Kidney (tissue), 22 donors: ENCODE measurements around the gene KLHL14. TPM values are rescaled to one million over a fixed set of nuclear protein-coding genes. Genes with fewer than 3 reads are reported as not detected.
A peak's percentile ranks its signal among the peaks of the same experiment; 100 is the strongest.

ENCODE experiments used
- DNase-seq, 5 donors: peaks; one replicate each; pipeline ENCODE4 v3.0.0-alpha.2; 2013 to 2020
- FAIRE-seq: peaks from 2 replicates; lab custom pipeline; 2012; peaks lifted over from hg19 to GRCh38; lab: Jason Lieb, UNC
- H3K27ac ChIP-seq, 2 donors: one replicate each; pipeline ENCODE4 v1.7.0; 2013; ENCODE audit warnings: low read depth in 2 of 2, low read length in 2 of 2, inconsistent platforms in 1 of 2
- H3K27me3 ChIP-seq: one replicate; pipeline ENCODE4 v1.7.1; 2013; ENCODE audit warnings: low read length, inconsistent platforms; ENCODE audit not compliant: control insufficient read depth, insufficient read depth
- H3K36me3 ChIP-seq, 3 donors: one replicate each; pipeline versions ENCODE4 v1.7.0 to v1.7.1; 2013; ENCODE audit warnings: low read length in 3 of 3, control low read depth in 1 of 3, inconsistent platforms in 1 of 3; ENCODE audit not compliant: insufficient read depth in 3 of 3, control insufficient read depth in 2 of 3
- H3K4me1 ChIP-seq, 3 donors: one replicate each; pipeline versions ENCODE4 v1.7.0 to v1.7.1; 2013; ENCODE audit warnings: low read length in 3 of 3, inconsistent platforms in 1 of 3, low read depth in 1 of 3; ENCODE audit not compliant: control insufficient read depth in 2 of 3, insufficient read depth in 2 of 3
- H3K4me3 ChIP-seq, 3 donors: one replicate each; pipeline versions ENCODE4 v1.7.0 to v1.8.1; 2013; ENCODE audit warnings: low read length in 3 of 3, control low read depth in 1 of 3, inconsistent platforms in 1 of 3
- H3K9ac ChIP-seq, 3 donors: one replicate each; pipeline versions ENCODE4 v1.7.0 to v1.7.1; 2013; ENCODE audit warnings: low read length in 3 of 3, control low read depth in 1 of 3, inconsistent platforms in 1 of 3
- H3K9me3 ChIP-seq, 3 donors: one replicate each; pipeline versions ENCODE4 v1.7.0 to v1.7.1; 2013; ENCODE audit warnings: low read length in 3 of 3, control low read depth in 1 of 3, inconsistent platforms in 1 of 3; ENCODE audit not compliant: control insufficient read depth in 2 of 3, insufficient read depth in 1 of 3
- intact Hi-C: fragments of 100-400 bp; cut with DNase I; formaldehyde crosslinking; loops from one replicate; pipeline ENCODE4 v1.11.1; 2022
- long read RNA-seq, 10 donors: library from polyadenylated mRNA in 1 of 10; unstranded in 1 of 10; transcript quantifications; one replicate each; pipeline ENCODE4 v2.0.0 and lab custom pipeline, GENCODE V29; 2021 to 2026
- polyA plus RNA-seq: library from polyadenylated mRNA; stranded (reverse); fragments of 350-450 nt; fragmentation: Illumina TruSeq; extraction: RNeasy Lipid Tissue Mini Kit (QIAGEN cat#74804); gene quantifications from one replicate; pipeline ENCODE4 v1.2.3, GENCODE V29; 2014; ENCODE audit warnings: low read depth, low replicate concordance; ENCODE audit not compliant: insufficient read depth
- total RNA-seq: library from RNA; stranded (reverse); fragmentation: NEBNext Ultra II Directional; extraction: Animal tissue kit (Norgen Biotek cat#: 25700); gene quantifications from one replicate; pipeline ENCODE4 v1.2.1, GENCODE V29; 2021
- TF ChIP-seq, protein P1 (sequence below): IDR thresholded peaks from 3 replicates; pipeline ENCODE4 v1.5.1; 2012; ENCODE audit warnings: mild to moderate bottlenecking, moderate library complexity, borderline replicate concordance; ENCODE audit not compliant: insufficient read depth; ENCODE audit errors: extremely low read depth
- donor health status: control.
- donor health status: control.
- donor health status: control.
- donor health status: control.
- donor health status: control.
- donor health status: DM: yes; HTN: yes; CAD: no.
- donor health status: Normal renal cell carcinoma (clear cell type).

Gene KLHL14, protein sequence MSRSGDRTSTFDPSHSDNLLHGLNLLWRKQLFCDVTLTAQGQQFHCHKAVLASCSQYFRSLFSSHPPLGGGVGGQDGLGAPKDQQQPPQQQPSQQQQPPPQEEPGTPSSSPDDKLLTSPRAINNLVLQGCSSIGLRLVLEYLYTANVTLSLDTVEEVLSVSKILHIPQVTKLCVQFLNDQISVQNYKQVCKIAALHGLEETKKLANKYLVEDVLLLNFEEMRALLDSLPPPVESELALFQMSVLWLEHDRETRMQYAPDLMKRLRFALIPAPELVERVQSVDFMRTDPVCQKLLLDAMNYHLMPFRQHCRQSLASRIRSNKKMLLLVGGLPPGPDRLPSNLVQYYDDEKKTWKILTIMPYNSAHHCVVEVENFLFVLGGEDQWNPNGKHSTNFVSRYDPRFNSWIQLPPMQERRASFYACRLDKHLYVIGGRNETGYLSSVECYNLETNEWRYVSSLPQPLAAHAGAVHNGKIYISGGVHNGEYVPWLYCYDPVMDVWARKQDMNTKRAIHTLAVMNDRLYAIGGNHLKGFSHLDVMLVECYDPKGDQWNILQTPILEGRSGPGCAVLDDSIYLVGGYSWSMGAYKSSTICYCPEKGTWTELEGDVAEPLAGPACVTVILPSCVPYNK
- total RNA-seq (15.4 TPM), polyA plus RNA-seq (3.7 TPM)
- long read RNA-seq, donor 1, full-length matches to known transcripts, result 2 of 2 reads
- long read RNA-seq, donor 1, partial matches to known transcripts, result 0 of 2 reads
- long read RNA-seq, donor 1, other reads (novel, unspliced or antisense), result 0 of 2 reads
- long read RNA-seq, donor 2, result 0 reads
- long read RNA-seq, donor 3, partial matches to known transcripts, result 6 of 6 reads
- long read RNA-seq, donor 3, other reads (novel, unspliced or antisense), result 0 of 6 reads
- long read RNA-seq, donor 4, partial matches to known transcripts, result 6 of 6 reads
- long read RNA-seq, donor 4, other reads (novel, unspliced or antisense), result 0 of 6 reads
- long read RNA-seq, donor 5, result 0 reads
- long read RNA-seq, donor 6, full-length matches to known transcripts, result 1 of 1 reads
- long read RNA-seq, donor 6, partial matches to known transcripts, result 0 of 1 reads
- long read RNA-seq, donor 6, other reads (novel, unspliced or antisense), result 0 of 1 reads
- long read RNA-seq, donor 7, partial matches to known transcripts, result 2 of 3 reads
- long read RNA-seq, donor 7, other reads (novel, unspliced or antisense), result 1 of 3 reads
- long read RNA-seq, donor 8, result 0 reads
- long read RNA-seq, donor 9, result 0 reads
- long read RNA-seq, donor 10, partial matches to known transcripts, result 7 of 7 reads
- long read RNA-seq, donor 10, other reads (novel, unspliced or antisense), result 0 of 7 reads

- H3K27ac ChIP-seq, result peak within 1 kb of the TSS; percentile 1 to 35
- peak in 4 of 5 donors; percentile 78 to 93 (median 86) for DNase-seq
- peak within 1 kb of the TSS; percentile 22 to 70 (median 67) for H3K4me3 ChIP-seq
- intact Hi-C loops, result no loop called here
- H3K9ac ChIP-seq, result peak within 1 kb of the TSS in 1 of 3 donors; percentile 38
- H3K36me3 ChIP-seq, result no peaks in the 10 kb centered on the region
- TF ChIP-seq, protein P1, sequence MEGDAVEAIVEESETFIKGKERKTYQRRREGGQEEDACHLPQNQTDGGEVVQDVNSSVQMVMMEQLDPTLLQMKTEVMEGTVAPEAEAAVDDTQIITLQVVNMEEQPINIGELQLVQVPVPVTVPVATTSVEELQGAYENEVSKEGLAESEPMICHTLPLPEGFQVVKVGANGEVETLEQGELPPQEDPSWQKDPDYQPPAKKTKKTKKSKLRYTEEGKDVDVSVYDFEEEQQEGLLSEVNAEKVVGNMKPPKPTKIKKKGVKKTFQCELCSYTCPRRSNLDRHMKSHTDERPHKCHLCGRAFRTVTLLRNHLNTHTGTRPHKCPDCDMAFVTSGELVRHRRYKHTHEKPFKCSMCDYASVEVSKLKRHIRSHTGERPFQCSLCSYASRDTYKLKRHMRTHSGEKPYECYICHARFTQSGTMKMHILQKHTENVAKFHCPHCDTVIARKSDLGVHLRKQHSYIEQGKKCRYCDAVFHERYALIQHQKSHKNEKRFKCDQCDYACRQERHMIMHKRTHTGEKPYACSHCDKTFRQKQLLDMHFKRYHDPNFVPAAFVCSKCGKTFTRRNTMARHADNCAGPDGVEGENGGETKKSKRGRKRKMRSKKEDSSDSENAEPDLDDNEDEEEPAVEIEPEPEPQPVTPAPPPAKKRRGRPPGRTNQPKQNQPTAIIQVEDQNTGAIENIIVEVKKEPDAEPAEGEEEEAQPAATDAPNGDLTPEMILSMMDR, result no peak
- no peaks in the 10 kb centered on the region for H3K9me3 ChIP-seq
- peaks cover 4% of the 10 kb centered on the region for H3K27me3 ChIP-seq
- no peak for FAIRE-seq
- H3K4me1 ChIP-seq, result peaks cover 0 to 11% (median 0%) of the 10 kb centered on the region in 3 donors
These were observed at the start of gene KLHL14 for GRCh38 chr18:32772581-32773381. Gene KLHL14, minus strand, starts transcription at chr18:32773023. Its CDS starts 2,432 bp downstream, at chr18:32770591.

GRCh38 chr18:32822197-32822596 lies 49.4 kb upstream of the KLHL14 start:
- Histone ChIP-seq H3K36me3 (no peaks in the 10 kb centered on the region), H3K27ac (no peak overlapping the region), H3K4me1 (no peaks in the 10 kb centered on the region), H3K9me3 (no peaks in the 10 kb centered on the region), H3K27me3 (no peaks in the 10 kb centered on the region), H3K4me3 (no peak overlapping the region), H3K9ac (no peak overlapping the region)
- FAIRE-seq, result no peak
- no peak for DNase-seq
- TF ChIP-seq, protein P1, result no peak
- intact Hi-C loops, result no loop called here

- no peaks in the 10 kb centered on the region for H3K36me3 ChIP-seq
- H3K27me3 ChIP-seq, result no peaks in the 10 kb centered on the region
- no peak overlapping the region for H3K4me3 ChIP-seq
- no peaks in the 10 kb centered on the region for H3K9me3 ChIP-seq
- TF ChIP-seq, protein P1, result no peak
- DNase-seq (no peak), FAIRE-seq (no peak)
- H3K4me1 ChIP-seq, result no peaks in the 10 kb centered on the region
- intact Hi-C loops, result no loop called here
- H3K27ac ChIP-seq, result no peak overlapping the region
- H3K9ac ChIP-seq, result no peak overlapping the region
These were observed 43.1 kb upstream of the KLHL14 start for GRCh38 chr18:32815881-32816280.
